Endothelial cell of umbilical vein (primary cell): ENCODE results near the gene MSL1. TPM values are rescaled to one million over a fixed set of nuclear protein-coding genes. Genes with fewer than 3 reads are reported as not detected.

Experiments
- BruUV-seq: library from RNA; stranded (reverse); fragments of 400-500 nt; replicated peaks from 2 replicates; lab custom pipeline; 2021; lab: Mats Ljungman, UMichigan
- CTCF ChIA-PET: fragments of 300-600, 350-600 bp; sonication (Branson Sonifier 250); formaldehyde crosslinking; loops from one replicate; lab custom pipeline; 2021; ENCODE audit warnings: antibody characterized with exemption, inconsistent platforms; lab: Charles Lee
- POLR2A ChIA-PET: fragments of 300-600, 350-600 bp; sonication (Branson Sonifier 250); formaldehyde crosslinking; loops from one replicate; lab custom pipeline; 2021; ENCODE audit warnings: antibody characterized with exemption, inconsistent platforms; lab: Charles Lee
- DNase-seq: peaks from one replicate; pipeline ENCODE4 v3.0.0-alpha.2; 2011; ENCODE audit warnings: low read depth, low spot score
- FAIRE-seq: peaks from 2 replicates; lab custom pipeline; 2011; peaks lifted over from hg19 to GRCh38; lab: Jason Lieb, UNC
- H2AFZ ChIP-seq: 2 replicates; pipeline ENCODE4 v1.6.0; 2012; ENCODE audit warnings: low read depth, low read length, control low read depth, inconsistent platforms
- H3K27ac ChIP-seq: 2 replicates; pipeline ENCODE4 v1.5.1; 2011; ENCODE audit warnings: low read depth, mild to moderate bottlenecking, control low read depth, low read length, moderate library complexity; ENCODE audit not compliant: insufficient read depth
- H3K27me3 ChIP-seq, 2 experiments: 2 replicates each; pipeline versions ENCODE4 v1.6.0 to v1.6.1; 2011; ENCODE audit warnings: low read length in 2 of 2, mixed read lengths in 1 of 2; ENCODE audit not compliant: control insufficient read depth in 2 of 2, insufficient read depth in 2 of 2
- H3K36me3 ChIP-seq, 2 experiments: 2 replicates in 1 of 2; 3 replicates in 1 of 2; pipeline ENCODE4 v1.5.1; 2011; ENCODE audit warnings: low read length in 2 of 2, mild to moderate bottlenecking in 1 of 2, moderate library complexity in 1 of 2; ENCODE audit not compliant: control insufficient read depth in 2 of 2, insufficient read depth in 2 of 2; ENCODE audit errors: extremely low read depth in 1 of 2
- H3K4me1 ChIP-seq: 3 replicates; pipeline ENCODE4 v1.5.1; 2011; ENCODE audit warnings: mild to moderate bottlenecking, low read length; ENCODE audit not compliant: control insufficient read depth, insufficient read depth; ENCODE audit errors: extremely low read depth
- H3K4me2 ChIP-seq: 2 replicates; pipeline ENCODE4 v1.6.1; 2011; ENCODE audit warnings: low read length, control low read depth, mixed read lengths; ENCODE audit not compliant: insufficient read depth
- H3K4me3 ChIP-seq, 3 experiments: fragments of 200-600 bp in 1 of 3; sonication (generic), shearing (Covaris generic) in 1 of 3; replicated peaks in 1 of 3; 2 replicates each; pipeline ENCODE4 v1.5.1; 2011 to 2016; ENCODE audit warnings: control low read depth in 3 of 3, low read length in 3 of 3, mild to moderate bottlenecking in 2 of 3, inconsistent platforms in 1 of 3, low read depth in 1 of 3, moderate library complexity in 1 of 3; ENCODE audit not compliant: insufficient read depth in 1 of 3
- H3K79me2 ChIP-seq: 2 replicates; pipeline ENCODE4 v1.6.0; 2012; ENCODE audit warnings: low read length, inconsistent platforms; ENCODE audit not compliant: control insufficient read depth, insufficient read depth
- H3K9ac ChIP-seq: replicated peaks from 2 replicates; pipeline ENCODE3; 2011; ENCODE audit warnings: low read length, control low read depth; ENCODE audit not compliant: insufficient read depth; ENCODE audit errors: extremely low read depth
- H3K9me1 ChIP-seq: replicated peaks from 3 replicates; pipeline ENCODE4 v1.6.0; 2011; ENCODE audit warnings: mild to moderate bottlenecking, low read length; ENCODE audit not compliant: control insufficient read depth, insufficient read depth; ENCODE audit errors: extremely low read depth
- H3K9me3 ChIP-seq: replicated peaks from 2 replicates; pipeline ENCODE4 v1.5.1; 2012; ENCODE audit warnings: low read length, inconsistent platforms; ENCODE audit not compliant: control insufficient read depth, insufficient read depth
- H4K20me1 ChIP-seq: replicated peaks from 2 replicates; pipeline ENCODE3; 2011; ENCODE audit warnings: mild to moderate bottlenecking, low read length; ENCODE audit not compliant: control insufficient read depth, insufficient read depth; ENCODE audit errors: extremely low read depth
- CTCF ChIP-seq, 2 donors: IDR thresholded peaks; 1 replicate in 1 of 2; 2 replicates in 1 of 2; pipeline ENCODE4 v1.5.1; 2011; ENCODE audit warnings: low read length in 2 of 2, mild to moderate bottlenecking in 2 of 2, moderate library complexity in 2 of 2, control low read depth in 1 of 2, inconsistent platforms in 1 of 2, low read depth in 1 of 2; ENCODE audit not compliant: insufficient read depth in 1 of 2; ENCODE audit errors: extremely low read depth in 1 of 2
- EZH2 ChIP-seq: IDR thresholded peaks from 2 replicates; pipeline ENCODE4 v1.6.1; 2012; ENCODE audit warnings: borderline replicate concordance, low read depth, mild to moderate bottlenecking, moderate library complexity, low read length, inconsistent platforms; ENCODE audit not compliant: severe bottlenecking
- FOS ChIP-seq: IDR thresholded peaks from 2 replicates; pipeline ENCODE4 v1.6.1; 2011; ENCODE audit warnings: mild to moderate bottlenecking, low read length, moderate library complexity, borderline replicate concordance; ENCODE audit not compliant: insufficient read depth
- GATA2 ChIP-seq: IDR thresholded peaks from 2 replicates; pipeline ENCODE4 v1.7.0; 2011; ENCODE audit warnings: low read depth, mild to moderate bottlenecking, moderate library complexity, mixed read lengths, low read length; ENCODE audit not compliant: insufficient read length, insufficient read depth
- MAX ChIP-seq: IDR thresholded peaks from 2 replicates; pipeline ENCODE4 v1.6.1; 2011; ENCODE audit not compliant: insufficient read depth, insufficient read length
- MYC ChIP-seq: IDR thresholded peaks from one replicate; pipeline ENCODE4 v1.6.1; 2011; ENCODE audit warnings: mild to moderate bottlenecking, low read depth, low read length
- POLR2A ChIP-seq: IDR thresholded peaks from 2 replicates; pipeline ENCODE4 v1.6.1; 2012; ENCODE audit warnings: low read depth, mild to moderate bottlenecking, control low read depth, low read length
- POLR2AphosphoS5 ChIP-seq: IDR thresholded peaks from 2 replicates; pipeline ENCODE4 v1.6.1; 2012; ENCODE audit warnings: low read depth, mild to moderate bottlenecking, control low read depth, low read length, moderate library complexity; ENCODE audit not compliant: insufficient read depth
- dilution Hi-C: fragments of 300-500 bp; cut with MboI; formaldehyde crosslinking; loops from one replicate; pipeline ENCODE4 v1.15.0; 2019; ENCODE audit warnings: low sequenced_read_pairs; ENCODE audit not compliant: extremely low pct_ligation_motif_present
- intact Hi-C: fragments of 100-400 bp; cut with micrococcal nuclease; formaldehyde crosslinking; loops from one replicate; pipeline ENCODE4 v1.10.0; 2022
- polyA plus RNA-seq, 4 experiments: library from polyadenylated mRNA; depleted of rRNA in 3 of 4; stranded (reverse) in 3 of 4; unstranded in 1 of 4; fragments of >200 nt; gene quantifications; 2 replicates each; pipeline versions ENCODE4 v1.2.1 to v1.2.3, GENCODE V29; 2011 to 2012; ENCODE audit warnings: missing spikeins in 1 of 4
- total RNA-seq: library from RNA; stranded (reverse); gene quantifications from 2 replicates; pipeline ENCODE4 v1.2.3, GENCODE V29; 2021

The MSL1 gene
- total and polyA plus RNA-seq, 2 donors (not counting 3 experiments of a cell fraction or from before 2014, with no cell fraction given): 30.9 to 95.0 TPM

- ChIA-PET POLR2A (no interaction called here), CTCF (no interaction called here)
- H3K79me2 ChIP-seq: peaks cover 29% of the 10 kb centered on the region
- no peak overlapping the region for H2AFZ ChIP-seq
- H3K4me2 ChIP-seq: no peak overlapping the region
- no peaks in the 10 kb centered on the region for H3K27me3 ChIP-seq
- peaks cover 48% of the 10 kb centered on the region in 2 experiments for H3K36me3 ChIP-seq
- H3K9me1 ChIP-seq: no peaks in the 10 kb centered on the region
- no peak overlapping the region for H3K27ac ChIP-seq
- DNase-seq: no peak
- BruUV-seq: no TSS peak
- peaks cover 14% of the 10 kb centered on the region for H3K4me1 ChIP-seq
- intact Hi-C loops (no loop called here), dilution Hi-C loops (no loop called here)
- H3K9me3 ChIP-seq: no peaks in the 10 kb centered on the region
- no peak overlapping the region for H3K4me3 ChIP-seq
- FAIRE-seq: no peak
- H3K9ac ChIP-seq: no peak overlapping the region
- H4K20me1 ChIP-seq: peaks cover 5% of the 10 kb centered on the region
- TF ChIP-seq GATA2 (no peak), FOS (no peak), CTCF (IDR thresholded peaks at IDR 0.05; ENCODE audit: extremely low read depth in 1 of 2, insufficient read depth in 1 of 2, low read depth in 1 of 2, low read length in 2 of 2) (no peak), POLR2AphosphoS5 (no peak), MAX (no peak), EZH2 (no peak), MYC (no peak), POLR2A (no peak)
These were observed 8.7 kb downstream of the MSL1 start for GRCh38 chr17:40130352-40131042.
